Stimulated activated CD4-positive, alpha-beta T cell treated with anti-CD3 and anti-CD28 coated beads, Interleukin-1b, Interleukin-23, amount 100 ng/mL, for 24 hours (primary cell): ENCODE data around the gene TNFRSF18.

Experiments
- DNase-seq, 4 experiments: peaks; one replicate each; pipeline ENCODE4 v3.0.0-alpha.2; 2020; ENCODE audit warnings: low read depth in 4 of 4, low spot score in 1 of 4

Gene TNFRSF18

DNA sequence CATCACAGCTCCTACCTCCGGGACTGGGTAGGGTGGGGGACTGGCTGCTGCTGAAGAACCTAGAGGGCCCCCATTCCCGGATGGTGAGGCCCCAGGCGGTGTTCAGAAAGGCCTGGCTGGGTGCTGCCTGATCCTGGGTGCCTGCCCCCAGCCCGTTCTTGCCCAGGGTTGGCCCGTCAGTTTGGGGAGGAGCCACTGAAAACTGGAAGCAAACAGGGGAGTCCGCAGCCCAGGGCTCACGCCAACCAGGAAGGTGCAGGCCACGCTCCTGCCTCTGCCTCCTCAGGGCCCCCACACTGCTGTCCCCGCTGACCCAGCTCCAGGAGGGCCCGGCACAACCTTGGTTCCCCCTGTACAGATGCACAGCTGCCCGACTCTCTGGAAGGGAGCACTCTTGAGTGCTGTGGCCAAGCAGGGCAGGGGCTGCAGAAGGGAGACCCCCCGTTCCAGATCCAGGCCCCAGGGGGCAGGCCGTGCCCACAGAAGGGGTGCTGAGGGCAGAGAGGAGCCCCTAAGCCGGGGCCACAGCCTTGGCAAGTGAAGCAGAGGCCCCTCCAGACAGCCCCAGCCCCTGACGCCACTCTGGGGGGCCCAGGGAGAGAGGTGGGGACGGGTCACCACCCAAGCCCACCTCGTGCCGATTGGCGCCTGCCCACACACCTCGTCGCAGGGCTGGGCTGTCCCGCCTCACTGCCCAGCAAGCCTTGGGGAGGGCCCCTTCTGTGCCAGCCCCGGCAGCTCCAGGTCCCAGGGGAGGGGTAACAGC lies 34.6 kb upstream of the TNFRSF18 start:
- DNase-seq = no peak

DNA sequence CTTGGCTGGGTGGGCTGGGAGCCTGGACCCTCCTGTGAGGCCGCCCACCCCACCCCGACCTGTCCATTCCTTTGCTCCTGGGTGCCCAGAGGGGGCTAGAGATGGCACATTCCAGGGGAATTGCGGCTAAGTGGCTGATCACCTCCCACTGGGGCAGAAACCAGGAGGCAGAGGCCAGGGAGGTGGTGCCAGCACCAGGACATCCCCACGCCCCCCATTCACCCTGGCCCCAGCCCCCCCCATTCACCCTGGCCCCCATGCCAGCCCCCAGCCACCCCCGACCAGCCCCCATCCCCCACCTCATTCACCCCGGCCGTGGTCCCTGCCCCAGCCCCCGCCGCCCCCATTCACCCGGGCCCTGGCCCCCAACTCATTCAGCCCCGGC lies 33.9 kb upstream of the TNFRSF18 start:
- no peak for DNase-seq

DNA sequence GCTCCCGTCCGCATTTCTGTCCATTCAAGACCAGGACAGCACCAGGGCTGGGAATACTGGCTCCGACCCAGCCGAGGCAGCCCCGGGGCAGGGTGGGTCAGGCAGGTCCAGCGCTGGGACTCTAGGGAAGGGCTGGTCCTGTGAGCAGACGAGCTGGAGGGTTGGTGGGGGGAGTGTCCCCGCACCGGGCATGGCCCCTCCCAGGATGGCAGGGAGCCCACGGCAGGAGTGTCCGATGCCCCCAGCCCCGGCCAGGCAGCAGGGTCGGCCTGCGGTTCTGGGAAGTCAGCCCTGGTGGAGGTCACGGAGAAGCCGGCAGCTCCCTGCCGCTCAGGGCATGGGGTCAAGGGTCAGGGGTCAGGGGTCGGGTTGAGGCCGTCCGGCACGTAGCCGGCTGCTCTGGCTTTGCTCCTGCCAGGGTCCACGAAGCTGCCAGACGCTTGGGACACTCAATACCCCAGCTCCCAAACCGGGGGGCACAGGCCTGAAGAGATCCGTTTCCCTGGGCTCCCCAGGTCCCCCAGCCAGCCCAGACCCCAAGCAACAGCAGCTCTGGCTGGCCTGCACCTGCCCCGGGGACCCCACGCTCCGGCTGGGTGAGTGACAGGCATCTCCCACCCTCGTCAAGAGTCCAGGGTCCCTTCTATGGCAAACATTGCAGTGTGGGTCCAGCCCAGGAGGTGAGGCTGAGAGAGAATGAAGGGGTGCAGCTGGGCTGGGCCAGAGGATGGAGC lies 33.4 kb upstream of the TNFRSF18 start:
- DNase-seq = no peak

DNA sequence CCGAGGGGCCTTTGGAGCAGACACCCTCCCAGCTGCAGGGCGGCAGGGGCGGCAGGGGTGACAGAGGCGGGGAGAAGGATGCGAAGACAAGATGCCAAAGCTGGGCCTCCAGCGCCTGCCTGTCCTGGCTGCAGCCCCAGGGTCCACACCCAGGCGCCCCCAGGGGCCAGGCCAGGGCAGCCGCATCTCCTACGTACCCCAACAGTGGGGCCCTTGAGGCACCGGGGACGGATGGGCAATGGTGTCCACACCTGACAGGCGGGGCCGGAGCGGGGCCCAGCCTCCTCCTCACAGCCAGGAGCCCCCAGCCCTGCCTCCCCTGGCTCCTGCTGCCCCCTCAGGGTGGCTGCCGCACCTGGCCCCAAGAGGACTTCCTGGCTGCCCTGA lies 32.8 kb upstream of the TNFRSF18 start:
- DNase-seq = no peak

DNA sequence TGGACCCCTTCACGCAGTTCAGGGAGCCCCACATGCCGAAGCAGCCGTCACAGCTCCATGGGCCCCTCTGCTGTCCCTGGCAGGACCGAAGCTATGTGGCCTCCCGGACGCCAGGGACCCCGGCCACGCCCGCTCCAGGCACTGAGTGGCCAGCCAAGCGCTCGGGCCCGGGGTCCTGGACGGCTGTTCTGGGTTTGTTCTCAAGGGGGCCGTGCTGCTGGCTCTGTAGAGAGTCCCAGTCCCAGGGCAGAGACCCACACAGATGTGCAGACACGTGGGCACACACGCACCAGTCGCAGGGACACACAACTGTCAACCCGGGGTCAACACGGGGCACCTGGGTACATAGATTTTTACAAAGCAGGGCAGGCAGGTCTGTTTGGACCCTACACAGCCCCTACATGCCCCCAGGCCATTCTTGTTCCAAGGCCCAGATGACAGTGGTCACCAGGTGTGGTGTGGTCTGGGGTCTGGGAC lies 32.3 kb upstream of the TNFRSF18 start:
- no peak for DNase-seq

DNA sequence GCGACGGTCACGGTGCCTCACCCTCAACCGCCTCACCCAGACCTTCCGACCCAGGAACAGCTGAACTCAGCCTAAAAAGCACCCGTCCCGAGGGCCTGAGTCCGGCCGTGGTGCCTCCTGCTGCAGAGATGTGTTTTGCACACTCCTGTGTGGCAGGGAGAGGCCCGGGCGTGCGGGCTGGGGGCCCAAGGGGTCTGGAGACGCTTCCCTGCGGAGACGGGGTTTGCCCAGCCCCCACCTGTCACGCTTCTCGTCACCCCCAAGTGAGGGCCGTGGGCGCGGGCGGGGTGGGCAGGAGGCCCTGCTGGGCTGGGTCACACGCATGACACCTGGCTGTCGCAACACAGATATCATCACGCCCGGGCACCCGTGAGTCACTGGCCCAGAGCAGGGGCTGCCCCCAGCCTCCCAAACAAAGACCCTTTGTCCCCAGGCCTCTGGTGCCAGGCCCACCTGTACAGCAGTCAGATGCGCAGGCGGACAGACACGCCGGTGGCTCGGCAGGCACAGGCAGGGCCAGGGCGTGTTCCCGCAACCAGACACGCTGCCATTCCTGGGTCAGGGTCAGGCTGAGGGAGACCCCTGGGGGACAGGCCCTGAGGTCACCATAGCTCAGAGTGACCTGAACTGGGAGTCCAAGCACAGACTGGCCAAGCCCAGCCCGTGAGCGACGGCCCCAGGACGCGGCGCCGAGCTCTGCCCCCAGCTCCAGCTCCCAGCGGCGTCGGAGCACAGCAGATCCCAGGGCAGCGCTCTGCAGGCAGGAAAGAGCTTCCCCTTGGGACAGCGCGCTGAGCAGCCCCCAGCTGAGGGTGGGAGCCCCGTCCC lies 31.7 kb upstream of the TNFRSF18 start:
- DNase-seq = no peak

DNA sequence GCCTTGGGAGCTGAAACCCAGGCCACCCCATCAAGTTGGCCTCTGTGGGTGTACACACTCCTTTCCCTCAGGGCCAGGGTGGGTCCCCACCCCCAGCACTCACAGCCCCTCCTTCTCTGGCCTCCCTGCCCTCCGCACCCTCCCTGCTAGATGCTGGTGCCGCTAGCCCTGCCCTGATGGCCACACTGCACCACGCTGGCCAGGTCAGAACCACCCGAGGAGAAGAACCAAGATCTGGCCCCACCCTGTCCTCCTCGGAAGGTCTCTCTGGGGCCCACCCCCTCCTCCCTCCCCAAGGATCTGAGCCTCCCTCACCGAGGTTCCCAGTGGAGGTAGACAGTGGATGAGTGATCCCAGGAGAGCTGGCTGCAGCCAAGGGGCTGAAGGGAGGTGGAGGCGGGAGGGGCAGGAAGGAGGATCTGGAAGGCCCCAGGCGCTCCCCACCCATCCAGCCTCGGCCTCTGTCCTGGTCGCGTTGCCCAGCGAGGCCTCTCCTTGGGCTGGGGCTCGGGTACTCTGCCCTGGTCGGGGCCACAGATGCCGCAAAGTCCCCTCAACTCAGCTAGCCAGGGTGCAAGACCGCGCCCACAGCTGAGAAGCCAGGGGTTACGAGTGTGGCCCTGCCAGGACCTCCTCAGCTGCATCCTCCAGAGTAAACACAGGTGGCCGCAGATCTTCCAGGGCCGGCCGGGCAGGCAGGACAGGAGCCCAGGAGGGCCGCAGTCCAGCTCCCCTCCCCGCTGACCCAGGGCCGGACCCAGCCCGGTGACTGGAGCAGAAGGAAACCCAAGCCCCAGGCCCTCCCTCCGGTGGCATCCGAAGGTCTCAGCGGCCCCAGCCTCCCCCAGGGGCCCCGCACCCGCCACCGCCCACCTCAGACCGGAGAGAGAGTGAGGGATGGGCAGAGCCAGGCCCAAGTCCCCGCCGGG lies 30.8 kb upstream of the TNFRSF18 start:
- no peak for DNase-seq

DNA sequence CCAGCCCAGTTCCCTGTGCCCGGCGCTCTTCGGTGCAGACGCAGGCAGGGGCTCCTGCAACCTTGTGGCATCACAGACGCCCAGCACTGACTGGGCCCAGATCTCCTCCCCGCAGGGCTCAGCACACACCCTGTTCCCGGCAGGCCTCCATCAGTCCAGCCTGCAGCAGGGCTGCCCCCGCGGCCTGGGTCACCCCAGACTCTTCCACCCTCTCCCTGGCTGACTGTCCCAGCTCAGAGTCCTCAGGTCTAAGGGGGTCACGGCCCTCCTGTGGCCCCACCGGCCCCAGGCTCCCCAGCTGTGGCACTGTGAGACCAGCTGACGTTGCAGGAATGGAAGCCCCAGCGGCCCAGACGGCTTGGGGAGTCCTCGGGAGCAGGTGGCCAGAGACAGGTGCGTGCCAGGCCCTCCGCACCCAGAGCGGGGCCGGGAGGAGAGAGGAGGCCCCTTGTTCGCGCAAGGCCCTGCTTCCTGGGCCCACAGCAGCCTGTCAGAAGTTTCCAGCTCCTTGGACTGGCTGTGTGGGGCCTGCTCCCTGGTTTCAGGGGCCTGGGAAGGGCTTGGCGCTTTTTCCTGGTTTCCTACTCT lies 29.9 kb upstream of the TNFRSF18 start:
- DNase-seq = no peak

DNA sequence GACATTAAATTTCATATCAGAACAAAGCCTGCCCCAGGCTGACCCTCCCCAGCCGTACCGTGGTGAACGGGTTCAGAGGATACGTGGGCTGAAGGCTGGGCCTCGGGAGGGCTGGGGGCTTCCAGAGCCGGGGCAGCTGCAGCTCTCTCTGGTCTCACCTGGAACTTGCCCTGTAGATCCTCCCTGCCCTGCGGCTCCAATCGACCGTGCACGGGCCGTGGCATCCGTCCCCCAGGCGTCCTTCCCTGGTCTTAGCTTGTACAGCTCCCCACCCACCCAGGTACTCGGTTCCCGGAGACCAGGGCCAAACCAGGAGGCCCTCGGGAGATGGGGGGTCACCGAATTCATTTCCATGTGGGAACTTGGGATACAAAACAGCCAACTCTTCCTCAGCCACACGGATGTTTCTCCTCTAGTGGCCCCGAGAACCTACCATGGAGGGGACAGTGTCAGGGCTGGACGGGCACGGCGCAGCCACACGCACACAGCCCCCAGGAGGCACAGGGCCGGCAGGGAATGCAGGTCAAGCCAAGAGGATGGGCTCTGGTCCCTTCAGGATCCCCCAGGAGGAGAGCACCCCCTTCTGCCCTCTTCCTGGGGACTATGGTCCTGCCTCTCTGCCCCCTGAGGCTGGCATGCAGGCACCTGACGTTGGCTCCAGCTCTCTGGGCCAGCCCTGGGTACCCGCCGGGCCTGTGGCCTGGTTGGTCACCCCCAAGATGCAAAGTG lies 28.8 kb upstream of the TNFRSF18 start:
- DNase-seq = no peak

DNA sequence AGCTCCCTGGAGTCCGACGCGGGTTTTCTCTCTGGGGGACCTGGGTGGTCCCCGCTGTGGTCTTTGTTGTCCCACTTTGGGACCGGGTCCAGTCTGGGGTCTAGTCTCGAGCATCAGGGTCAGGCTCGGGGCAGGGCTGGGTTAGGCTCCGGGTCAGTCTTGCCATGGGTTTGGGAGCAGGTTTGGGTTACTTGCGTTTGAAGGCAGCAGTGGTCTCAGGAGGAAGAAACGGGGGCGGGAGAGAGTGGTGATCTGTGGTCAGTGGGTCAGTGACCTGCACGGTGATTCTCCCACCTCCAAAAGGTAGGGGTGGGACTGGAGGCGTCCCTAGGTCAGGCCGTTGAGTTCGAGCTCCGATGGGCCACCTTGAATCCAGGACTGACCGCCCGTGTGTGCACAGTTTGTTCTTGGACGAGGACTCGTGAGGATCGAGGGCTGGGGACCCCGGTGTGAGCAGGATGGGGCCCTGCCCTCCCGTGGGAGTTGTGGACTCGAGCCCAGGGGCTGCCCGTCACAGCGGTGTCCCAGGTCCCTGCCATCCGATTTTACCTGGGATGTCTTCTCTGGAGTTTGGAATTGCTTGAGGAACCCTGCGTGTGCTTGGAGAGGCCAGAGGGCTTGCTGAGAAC lies 27.9 kb upstream of the TNFRSF18 start:
- DNase-seq = no peak

DNA sequence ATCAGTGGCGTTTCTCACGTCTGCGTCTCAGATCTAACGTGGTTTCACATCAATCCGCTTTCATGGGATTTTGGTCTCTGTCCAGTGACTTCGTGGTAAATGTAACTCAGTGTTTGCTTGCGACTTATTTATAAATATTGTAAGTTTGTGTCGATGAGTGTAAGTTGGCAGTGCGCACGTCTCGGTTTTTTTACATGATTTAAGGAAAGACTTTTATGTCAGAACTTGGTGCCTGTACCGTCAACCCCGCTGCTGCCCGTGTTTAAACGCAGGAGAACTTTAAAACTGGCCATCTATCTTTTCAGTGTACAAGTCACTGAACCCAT lies 27.1 kb upstream of the TNFRSF18 start:
- no peak for DNase-seq

DNA sequence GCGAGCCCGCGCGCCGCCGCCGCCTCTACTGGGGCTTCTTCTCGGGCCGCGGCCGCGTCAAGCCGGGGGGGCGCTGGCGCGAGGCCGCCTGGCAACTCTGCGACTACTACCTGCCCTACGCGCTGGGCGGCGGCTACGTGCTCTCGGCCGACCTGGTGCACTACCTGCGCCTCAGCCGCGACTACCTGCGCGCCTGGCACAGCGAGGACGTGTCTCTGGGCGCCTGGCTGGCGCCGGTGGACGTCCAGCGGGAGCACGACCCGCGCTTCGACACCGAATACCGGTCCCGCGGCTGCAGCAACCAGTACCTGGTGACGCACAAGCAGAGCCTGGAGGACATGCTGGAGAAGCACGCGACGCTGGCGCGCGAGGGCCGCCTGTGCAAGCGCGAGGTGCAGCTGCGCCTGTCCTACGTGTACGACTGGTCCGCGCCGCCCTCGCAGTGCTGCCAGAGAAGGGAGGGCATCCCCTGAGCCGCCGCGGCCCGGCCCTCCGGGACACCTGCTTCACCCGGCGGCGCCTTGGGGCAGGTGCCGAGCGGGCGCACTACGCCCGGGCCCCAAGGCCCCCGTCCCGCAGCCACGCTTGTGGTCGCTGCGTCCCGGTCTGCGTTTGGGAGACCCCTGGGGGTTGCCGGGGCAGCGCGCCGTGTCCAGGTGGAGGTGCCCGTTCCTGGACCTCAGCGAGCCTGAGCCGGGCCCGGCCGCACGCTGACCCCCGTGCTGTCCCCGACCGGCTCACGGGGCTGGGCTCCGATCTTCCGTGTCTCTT lies 26.6 kb upstream of the TNFRSF18 start:
- no peak for DNase-seq

DNA sequence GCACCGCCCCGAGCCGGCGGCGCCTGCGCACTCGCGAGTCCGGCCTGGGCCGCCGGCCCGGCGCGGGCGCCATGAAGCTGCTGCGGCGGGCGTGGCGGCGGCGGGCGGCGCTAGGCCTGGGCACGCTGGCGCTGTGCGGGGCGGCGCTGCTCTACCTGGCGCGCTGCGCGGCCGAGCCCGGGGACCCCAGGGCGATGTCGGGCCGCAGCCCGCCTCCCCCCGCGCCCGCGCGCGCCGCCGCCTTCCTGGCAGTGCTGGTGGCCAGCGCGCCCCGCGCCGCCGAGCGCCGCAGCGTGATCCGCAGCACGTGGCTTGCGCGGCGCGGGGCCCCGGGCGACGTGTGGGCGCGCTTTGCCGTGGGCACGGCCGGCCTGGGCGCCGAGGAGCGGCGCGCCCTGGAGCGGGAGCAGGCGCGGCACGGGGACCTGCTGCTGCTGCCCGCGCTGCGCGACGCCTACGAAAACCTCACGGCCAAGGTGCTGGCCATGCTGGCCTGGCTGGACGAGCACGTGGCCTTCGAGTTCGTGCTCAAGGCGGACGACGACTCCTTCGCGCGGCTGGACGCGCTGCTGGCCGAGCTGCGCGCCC lies 25.9 kb upstream of the TNFRSF18 start, which contains the start of gene B3GALT6:
B3GALT6 (plus strand) TSS at position 30 of the 588 bp plus-strand sequence; CDS start at position 72, 42 bp downstream.
- DNase-seq = peak in 1 of 4 experiments; percentile 38

DNA sequence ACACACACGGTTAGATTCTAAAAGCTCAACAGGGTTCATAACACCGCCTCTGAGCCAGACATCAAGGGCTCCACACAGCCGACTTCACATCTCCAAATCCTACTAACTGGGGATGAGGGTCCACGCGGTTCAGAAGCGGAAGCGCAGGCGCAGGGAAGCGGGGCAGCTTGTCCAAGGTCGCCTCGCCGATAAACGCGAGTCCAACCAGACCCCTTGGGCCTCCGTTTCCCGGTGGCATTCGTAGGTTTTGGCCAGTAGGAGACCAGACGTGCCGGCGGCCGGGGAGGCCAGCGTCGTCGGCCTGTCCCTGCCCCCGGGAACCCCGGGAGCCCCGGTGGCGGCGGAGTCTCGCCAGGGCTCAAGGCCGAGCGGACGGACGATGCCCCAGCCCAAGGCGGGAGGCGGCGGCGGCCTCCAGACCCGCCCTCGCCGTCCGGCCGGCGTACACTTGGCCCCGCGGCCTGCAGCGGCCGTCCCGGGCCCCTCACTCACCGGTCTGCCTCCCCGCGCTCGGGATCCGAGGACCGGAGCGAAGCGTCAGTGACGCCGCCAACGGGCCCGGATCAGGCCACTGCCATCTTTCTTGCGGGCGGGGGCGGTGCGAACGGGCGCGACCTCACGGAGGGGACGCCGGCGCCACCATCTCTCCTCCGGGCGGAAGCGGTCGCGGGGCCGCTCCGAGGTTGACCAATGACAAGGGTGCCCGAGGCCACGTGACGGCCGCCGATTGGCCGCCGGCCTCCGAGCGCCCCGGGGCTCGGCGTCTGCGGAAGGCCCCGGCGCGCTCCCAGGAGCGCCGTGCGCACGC lies 25.2 kb upstream of the TNFRSF18 start, which contains the start of gene SDF4:
SDF4 (minus strand) TSS at position 602 of the 808 bp plus-strand sequence. CDS start 3,229 bp downstream, outside the sequence.
- DNase-seq = peak; percentile 86 to 95 (median 93)

DNA sequence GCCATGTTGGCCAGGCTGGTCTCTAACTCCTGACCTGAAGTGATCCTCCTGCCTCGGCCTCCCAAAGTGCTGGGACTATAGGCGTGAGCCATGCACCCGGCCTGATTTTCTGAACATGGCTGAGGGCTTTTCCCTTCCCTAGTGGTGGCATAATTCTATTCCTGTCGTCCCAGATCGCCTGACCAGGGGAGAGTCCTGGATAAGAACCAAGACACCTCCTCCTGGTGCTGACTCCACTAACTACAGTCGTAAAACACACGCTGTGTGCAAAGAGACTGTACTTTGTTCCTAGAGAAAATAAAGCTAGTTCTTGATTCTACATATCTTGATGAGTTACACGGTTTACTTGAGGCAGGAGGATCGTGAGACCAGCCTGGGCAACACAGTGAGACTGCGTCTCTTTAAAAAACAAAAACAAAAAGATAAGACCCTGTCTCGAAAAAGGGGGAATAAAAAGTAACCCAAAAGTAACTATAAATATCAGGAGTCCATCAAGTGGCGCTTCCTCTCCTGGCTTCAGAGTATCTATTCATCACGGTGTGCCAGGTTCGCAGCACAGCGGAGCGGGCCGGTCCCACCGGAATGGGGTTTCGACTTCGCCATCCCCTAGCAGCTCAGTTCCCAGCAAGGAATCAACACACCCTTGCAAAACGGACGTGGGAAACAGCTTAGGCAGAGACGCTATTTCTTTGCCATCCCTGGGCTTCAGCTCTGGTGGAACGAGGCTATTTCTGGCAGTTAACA lies 24.4 kb upstream of the TNFRSF18 start:
- DNase-seq = no peak

DNA sequence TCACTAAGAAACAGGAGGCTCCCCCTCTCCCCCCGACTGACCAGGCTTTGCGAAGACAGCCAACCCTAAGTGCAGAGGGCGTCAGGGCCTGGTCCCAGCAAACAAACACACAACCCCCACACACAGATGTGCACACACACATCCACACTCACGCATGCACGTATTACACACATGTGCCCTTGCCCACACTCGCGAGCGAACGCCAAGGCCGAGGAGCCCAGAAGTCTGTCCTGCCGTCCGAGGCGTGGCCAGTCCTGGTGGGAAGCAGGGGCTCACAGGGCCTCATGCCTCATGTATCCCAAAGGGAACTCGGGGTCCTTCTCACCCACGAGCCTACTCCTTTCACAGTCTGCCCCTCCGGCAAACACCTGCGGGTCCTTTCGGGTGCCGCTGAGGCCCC lies 23.4 kb upstream of the TNFRSF18 start:
- no peak for DNase-seq
